ENCODE measurements around the gene FOXO3.

Gene FOXO3

GRCh38 chr6:108585921-108586536 lies 25.3 kb downstream of the FOXO3 start:
- H3K4me1 ChIP-seq (ENCODE audit: control insufficient read depth, low read length), result peaks cover 10% of the 10 kb centered on the region; the same call in 1 of the 2 replicates
- H3K79me2 ChIP-seq (ENCODE audit: control insufficient read depth, low read length), result peaks cover 36% of the 10 kb centered on the region
- no peaks in the 10 kb centered on the region for H3K27me3 ChIP-seq (ENCODE audit: control insufficient read depth, low read length)
- no peak overlapping the region for H3K4me3 ChIP-seq (ENCODE audit: low read length)
- no peaks in the 10 kb centered on the region for H4K20me1 ChIP-seq (ENCODE audit: control insufficient read depth, insufficient read depth, low read depth, low read length)
- H3K27ac ChIP-seq (ENCODE audit: low read depth, low read length), result no peak overlapping the region
- H3F3A ChIP-seq (ENCODE audit: control insufficient read depth, insufficient read depth), result no peaks in the 10 kb centered on the region; the same call in 1 of the 2 replicates
- TF ChIP-seq CTCF (IDR thresholded peaks at IDR 0.05; ENCODE audit: low read depth, low read length, poor library complexity, severe bottlenecking) (no peak), EZH2phosphoT487 (IDR thresholded peaks at IDR 0.05; ENCODE audit: borderline replicate concordance, low read length) (no peak)
- no peak overlapping the region for H3K4me2 ChIP-seq (ENCODE audit: low read length)
- H3K9me2 ChIP-seq (replicated peaks; ENCODE audit: control insufficient read depth, low read length), result no peaks in the 10 kb centered on the region
- no peaks in the 10 kb centered on the region for H3K36me3 ChIP-seq (ENCODE audit: control insufficient read depth, low read length)
- no peaks in the 10 kb centered on the region for H3K9me3 ChIP-seq (ENCODE audit: control insufficient read depth, insufficient read depth, low read length)

- Histone ChIP-seq H3K79me2 (ENCODE audit: control insufficient read depth, low read length) (peaks cover 30% of the 10 kb centered on the region), H3K27ac (ENCODE audit: low read depth, low read length) (no peak overlapping the region), H3K9me3 (ENCODE audit: control insufficient read depth, insufficient read depth, low read length) (no peaks in the 10 kb centered on the region), H3F3A (ENCODE audit: control insufficient read depth, insufficient read depth) (no peaks in the 10 kb centered on the region; the same call in 1 of the 2 replicates), H4K20me1 (ENCODE audit: control insufficient read depth, insufficient read depth, low read depth, low read length) (no peaks in the 10 kb centered on the region), H3K4me1 (ENCODE audit: control insufficient read depth, low read length) (peaks cover 14% of the 10 kb centered on the region), H3K4me3 (ENCODE audit: low read length) (no peak overlapping the region), H3K36me3 (ENCODE audit: control insufficient read depth, low read length) (no peaks in the 10 kb centered on the region), H3K9me2 (replicated peaks; ENCODE audit: control insufficient read depth, low read length) (no peaks in the 10 kb centered on the region), H3K4me2 (ENCODE audit: low read length) (no peak overlapping the region), H3K27me3 (ENCODE audit: control insufficient read depth, low read length) (no peaks in the 10 kb centered on the region)
- TF ChIP-seq EZH2phosphoT487 (IDR thresholded peaks at IDR 0.05; ENCODE audit: borderline replicate concordance, low read length) (no peak), CTCF (IDR thresholded peaks at IDR 0.05; ENCODE audit: low read depth, low read length, poor library complexity, severe bottlenecking) (no peak)
Measured at GRCh38 chr6:108587258-108588059, 26.7 kb downstream of the FOXO3 start.

GRCh38 chr6:108588586-108588985 lies 27.9 kb downstream of the FOXO3 start:
- Histone ChIP-seq H4K20me1 (ENCODE audit: control insufficient read depth, insufficient read depth, low read depth, low read length) (no peaks in the 10 kb centered on the region), H3K9me3 (ENCODE audit: control insufficient read depth, insufficient read depth, low read length) (no peaks in the 10 kb centered on the region), H3K4me2 (ENCODE audit: low read length) (no peak overlapping the region), H3F3A (ENCODE audit: control insufficient read depth, insufficient read depth) (no peaks in the 10 kb centered on the region; the same call in none of the 2 replicates), H3K79me2 (ENCODE audit: control insufficient read depth, low read length) (peaks cover 23% of the 10 kb centered on the region), H3K27me3 (ENCODE audit: control insufficient read depth, low read length) (no peaks in the 10 kb centered on the region), H3K36me3 (ENCODE audit: control insufficient read depth, low read length) (no peaks in the 10 kb centered on the region), H3K9me2 (replicated peaks; ENCODE audit: control insufficient read depth, low read length) (no peaks in the 10 kb centered on the region), H3K4me1 (ENCODE audit: control insufficient read depth, low read length) (peaks cover 22% of the 10 kb centered on the region), H3K27ac (ENCODE audit: low read depth, low read length) (no peak overlapping the region), H3K4me3 (ENCODE audit: low read length) (no peak overlapping the region)
- TF ChIP-seq EZH2phosphoT487 (IDR thresholded peaks at IDR 0.05; ENCODE audit: borderline replicate concordance, low read length) (no peak), CTCF (IDR thresholded peaks at IDR 0.05; ENCODE audit: low read depth, low read length, poor library complexity, severe bottlenecking) (no peak)

All from DOHH2 (cell line).